Central memory CD8-positive, alpha-beta T cell (primary cell): ENCODE measurements around the gene SCFD2.
"Not testable (repeated sequence)": the region's sequence is repeated elsewhere in the genome, so short reads cannot be mapped to it uniquely, and the experiment has no call there.

ENCODE experiments used
- ATAC-seq: fragments of 150-1000 bp; cut with Tn5 transposase; replicated peaks from 2 replicates; pipeline ENCODE4 v1.10.0; 2022; ENCODE audit warnings: mild to moderate bottlenecking, moderate FRiP score, moderate number of reproducible peaks; ENCODE audit not compliant: poor library complexity, severe bottlenecking; ENCODE audit errors: extremely low read depth
- DNase-seq, 2 donors: peaks; one replicate each; pipeline ENCODE4 v3.0.0; 2021; ENCODE audit warnings: low spot score in 2 of 2
- H3K27ac Mint-ChIP-seq: one replicate; pipeline ENCODE4 v1.8.0; 2022; ENCODE audit warnings: low read depth, mild to moderate bottlenecking, moderate library complexity, mixed read lengths
- H3K27me3 Mint-ChIP-seq: one replicate; pipeline ENCODE4 v1.8.0; 2022; ENCODE audit warnings: mixed read lengths
- H3K36me3 Mint-ChIP-seq: one replicate; pipeline ENCODE4 v1.8.0; 2022; ENCODE audit warnings: mild to moderate bottlenecking, moderate library complexity, mixed read lengths; ENCODE audit not compliant: insufficient read depth
- H3K4me1 Mint-ChIP-seq: one replicate; pipeline ENCODE4 v1.8.0; 2022; ENCODE audit warnings: mixed read lengths
- H3K4me3 Mint-ChIP-seq: one replicate; pipeline ENCODE4 v1.8.0; 2022; ENCODE audit warnings: mild to moderate bottlenecking, moderate library complexity, mixed read lengths
- H3K9me3 Mint-ChIP-seq: one replicate; pipeline ENCODE4 v1.8.0; 2022; ENCODE audit warnings: mixed read lengths

SCFD2 gene

GRCh38 chr4:53364624-53365023, 1.2 kb downstream of the SCFD2 start:
- H3K27ac Mint-ChIP-seq: peak overlapping the region; percentile 97
- no peaks in the 10 kb centered on the region for H3K9me3 Mint-ChIP-seq
- peaks cover 48% of the 10 kb centered on the region for H3K4me1 Mint-ChIP-seq
- peaks cover 9% of the 10 kb centered on the region for H3K27me3 Mint-ChIP-seq
- DNase-seq (no peak), ATAC-seq (no peak)
- peak overlapping the region; percentile 90 for H3K4me3 Mint-ChIP-seq
- peaks cover 13% of the 10 kb centered on the region for H3K36me3 Mint-ChIP-seq

- Mint-ChIP-seq H3K4me3 (peak overlapping the region; percentile 1), H3K27me3 (no peaks in the 10 kb centered on the region), H3K4me1 (peaks cover 50% of the 10 kb centered on the region), H3K27ac (peak overlapping the region; percentile 26), H3K36me3 (peaks cover 13% of the 10 kb centered on the region), H3K9me3 (no peaks in the 10 kb centered on the region)
- ATAC-seq: no peak
- no peak for DNase-seq
Observed at GRCh38 chr4:53362093-53362492, 3.8 kb downstream of the SCFD2 start.

- ATAC-seq: no peak
Observed at GRCh38 chr4:53361451-53361850, 4.4 kb downstream of the SCFD2 start.

GRCh38 chr4:53355930-53356521, 9.8 kb downstream of the SCFD2 start:
- DNase-seq: no peak
- Mint-ChIP-seq H3K27ac (no peak overlapping the region), H3K4me3 (no peak overlapping the region), H3K4me1 (peaks cover 14% of the 10 kb centered on the region), H3K27me3 (no peaks in the 10 kb centered on the region), H3K36me3 (peaks cover 7% of the 10 kb centered on the region), H3K9me3 (no peaks in the 10 kb centered on the region)
- ATAC-seq: no peak

More at GRCh38 chr4:53361451-53361850, 4.4 kb downstream of the SCFD2 start:
- Mint-ChIP-seq H3K9me3 (no peaks in the 10 kb centered on the region), H3K36me3 (peaks cover 12% of the 10 kb centered on the region), H3K4me1 (peaks cover 47% of the 10 kb centered on the region), H3K4me3 (no peak overlapping the region), H3K27me3 (no peaks in the 10 kb centered on the region), H3K27ac (peak overlapping the region; percentile 26)
- no peak for DNase-seq

GRCh38 chr4:53354012-53354722, 11.7 kb downstream of the SCFD2 start:
- H3K4me1 Mint-ChIP-seq: no peaks in the 10 kb centered on the region
- no peak for ATAC-seq
- no peak overlapping the region for H3K27ac Mint-ChIP-seq
- no peaks in the 10 kb centered on the region for H3K9me3 Mint-ChIP-seq
- no peak overlapping the region for H3K4me3 Mint-ChIP-seq
- peaks cover 13% of the 10 kb centered on the region for H3K36me3 Mint-ChIP-seq
- no peaks in the 10 kb centered on the region for H3K27me3 Mint-ChIP-seq
- DNase-seq: no peak

- peaks cover 15% of the 10 kb centered on the region for H3K36me3 Mint-ChIP-seq
- no peaks in the 10 kb centered on the region for H3K27me3 Mint-ChIP-seq
- H3K4me1 Mint-ChIP-seq: no peaks in the 10 kb centered on the region
- H3K9me3 Mint-ChIP-seq: no peaks in the 10 kb centered on the region
- no peak overlapping the region for H3K27ac Mint-ChIP-seq
- DNase-seq (no peak), ATAC-seq (no peak)
- H3K4me3 Mint-ChIP-seq: no peak overlapping the region
Observed at GRCh38 chr4:53349091-53349491, 16.8 kb downstream of the SCFD2 start.

- no peaks in the 10 kb centered on the region for H3K27me3 Mint-ChIP-seq
- no peak overlapping the region for H3K27ac Mint-ChIP-seq
- no peak overlapping the region for H3K4me3 Mint-ChIP-seq
- ATAC-seq (no peak), DNase-seq (no peak)
- peaks cover 15% of the 10 kb centered on the region for H3K36me3 Mint-ChIP-seq
- peaks cover 5% of the 10 kb centered on the region for H3K4me1 Mint-ChIP-seq
- no peaks in the 10 kb centered on the region for H3K9me3 Mint-ChIP-seq
Observed at GRCh38 chr4:53348046-53348445, 17.8 kb downstream of the SCFD2 start.

- no peak for ATAC-seq
- Mint-ChIP-seq H3K9me3 (no peaks in the 10 kb centered on the region), H3K27ac (no peak overlapping the region), H3K4me1 (peaks cover 11% of the 10 kb centered on the region), H3K27me3 (no peaks in the 10 kb centered on the region), H3K36me3 (peaks cover 11% of the 10 kb centered on the region), H3K4me3 (no peak overlapping the region)
- no peak for DNase-seq
Observed at GRCh38 chr4:53346920-53347852, 18.7 kb downstream of the SCFD2 start.

- not testable (repeated sequence) for H3K27ac Mint-ChIP-seq, H3K36me3 Mint-ChIP-seq, H3K9me3 Mint-ChIP-seq, DNase-seq, ATAC-seq, H3K27me3 Mint-ChIP-seq, H3K4me3 Mint-ChIP-seq
- H3K4me1 Mint-ChIP-seq: peaks cover 16% of the 10 kb centered on the region
Observed at GRCh38 chr4:53346392-53346791, 19.5 kb downstream of the SCFD2 start.

- not testable (repeated sequence) for H3K36me3 Mint-ChIP-seq, ATAC-seq, DNase-seq, H3K4me3 Mint-ChIP-seq, H3K27me3 Mint-ChIP-seq, H3K27ac Mint-ChIP-seq, H3K9me3 Mint-ChIP-seq
- peaks cover 22% of the 10 kb centered on the region for H3K4me1 Mint-ChIP-seq
Observed at GRCh38 chr4:53340145-53340544, 25.7 kb downstream of the SCFD2 start.

GRCh38 chr4:53334916-53335315, 30.9 kb downstream of the SCFD2 start:
- not testable (repeated sequence) for H3K36me3 Mint-ChIP-seq, H3K4me3 Mint-ChIP-seq, H3K4me1 Mint-ChIP-seq, DNase-seq, H3K27me3 Mint-ChIP-seq, H3K9me3 Mint-ChIP-seq, H3K27ac Mint-ChIP-seq, ATAC-seq

GRCh38 chr4:53326535-53326934, 39.3 kb downstream of the SCFD2 start:
- Mint-ChIP-seq H3K27ac (no peak overlapping the region), H3K27me3 (no peaks in the 10 kb centered on the region), H3K4me3 (no peak overlapping the region), H3K4me1 (peaks cover 20% of the 10 kb centered on the region), H3K36me3 (peaks cover 3% of the 10 kb centered on the region), H3K9me3 (no peaks in the 10 kb centered on the region)
- no peak for DNase-seq
- no peak for ATAC-seq
